ENCODE results near the gene S100A2. TPM values are rescaled to one million over a fixed set of nuclear protein-coding genes. Genes with fewer than 3 reads are reported as not detected.

Gene S100A2
- total RNA-seq, 1 experiment from 2014 or later: 147 TPM

- Histone ChIP-seq H3F3A (ENCODE audit: insufficient read depth, low read depth) (peaks cover 59% of the 10 kb centered on the region), H4K20me1 (ENCODE audit: insufficient read depth) (peaks cover 10% of the 10 kb centered on the region), H2AFZ (no peak overlapping the region), H3K36me3 (ENCODE audit: low read depth) (peaks cover 11% of the 10 kb centered on the region), H3K4me2 (no peak overlapping the region), H3K9me2 (ENCODE audit: insufficient read depth) (no peaks in the 10 kb centered on the region), H3K27me3 (ENCODE audit: insufficient read depth, low read depth) (no peaks in the 10 kb centered on the region), H3K79me2 (ENCODE audit: low read depth) (peaks cover 21% of the 10 kb centered on the region), H3K9me3 (ENCODE audit: insufficient read depth, low read depth) (no peaks in the 10 kb centered on the region), H3K4me1 (replicated peaks; ENCODE audit: insufficient read depth) (peaks cover 35% of the 10 kb centered on the region), H3K4me3 (no peak overlapping the region), H3K27ac (no peak overlapping the region)
- ChIA-PET POLR2A (ENCODE audit: unreplicated experiment) (interaction anchor here (0.5 to 2.5 kb wide), 5 partner anchors 16 to 1074 kb away, joined by 3 to 18 read pairs (median 5); no protein-coding TSS in a partner anchor), CTCF (interaction anchor here (0.7 to 2.5 kb wide), 2 partner anchors 35 to 36 kb away, joined by 6 to 13 read pairs; no protein-coding TSS in a partner anchor)
- no peak for TF ChIP-seq EZH2 (IDR thresholded peaks at IDR 0.05; ENCODE audit: low read depth)
- TF ChIP-seq CTCF (conservative IDR thresholded peaks at IDR 0.05): no peak
- BruUV-seq (replicated peaks): no TSS peak
- no peak for DNase-seq
- intact Hi-C loops (cut with micrococcal nuclease; ENCODE audit: unreplicated experiment): loop anchor here (2.0 to 10.0 kb wide), 2 partner anchors 95 to 433 kb away; partner anchors contain the start of genes CREB3L4, S100A13 and SLC39A1
Observed at GRCh38 chr1:153531638-153532037, 34.0 kb downstream of the S100A2 start.

- Histone ChIP-seq H3K27ac (no peak overlapping the region), H3K4me1 (replicated peaks; ENCODE audit: insufficient read depth) (peaks cover 11% of the 10 kb centered on the region), H3F3A (ENCODE audit: insufficient read depth, low read depth) (peaks cover 37% of the 10 kb centered on the region; the same call in 1 of the 2 replicates), H3K36me3 (ENCODE audit: low read depth) (no peaks in the 10 kb centered on the region), H4K20me1 (ENCODE audit: insufficient read depth) (no peaks in the 10 kb centered on the region), H3K9me3 (ENCODE audit: insufficient read depth, low read depth) (no peaks in the 10 kb centered on the region), H3K4me3 (no peak overlapping the region), H3K9me2 (ENCODE audit: insufficient read depth) (no peaks in the 10 kb centered on the region), H3K79me2 (ENCODE audit: low read depth) (no peaks in the 10 kb centered on the region), H2AFZ (no peak overlapping the region), H3K27me3 (ENCODE audit: insufficient read depth, low read depth) (no peaks in the 10 kb centered on the region), H3K4me2 (no peak overlapping the region)
- intact Hi-C loops (cut with micrococcal nuclease; ENCODE audit: unreplicated experiment): no loop called here
- POLR2A ChIA-PET (ENCODE audit: unreplicated experiment): no interaction called here
- no TSS peak for BruUV-seq (replicated peaks)
- CTCF ChIA-PET: no interaction called here
- TF ChIP-seq EZH2 (IDR thresholded peaks at IDR 0.05; ENCODE audit: low read depth) (no peak), CTCF (conservative IDR thresholded peaks at IDR 0.05) (no peak)
- no peak for DNase-seq
Observed at GRCh38 chr1:153527683-153528040, 38.0 kb downstream of the S100A2 start.

GRCh38 chr1:153527023-153527682 lies 38.5 kb downstream of the S100A2 start:
- H2AFZ ChIP-seq: no peak overlapping the region
- DNase-seq: no peak

More at GRCh38 chr1:153527023-153527682, 38.5 kb downstream of the S100A2 start:
- intact Hi-C loops (cut with micrococcal nuclease; ENCODE audit: unreplicated experiment): no loop called here
- Histone ChIP-seq H3K4me1 (replicated peaks; ENCODE audit: insufficient read depth) (peaks cover 6% of the 10 kb centered on the region), H3K4me3 (no peak overlapping the region), H4K20me1 (ENCODE audit: insufficient read depth) (no peaks in the 10 kb centered on the region), H3K4me2 (no peak overlapping the region), H3K27me3 (ENCODE audit: insufficient read depth, low read depth) (no peaks in the 10 kb centered on the region), H3F3A (ENCODE audit: insufficient read depth, low read depth) (peaks cover 32% of the 10 kb centered on the region; the same call in 1 of the 2 replicates), H3K27ac (no peak overlapping the region), H3K79me2 (ENCODE audit: low read depth) (no peaks in the 10 kb centered on the region), H3K9me2 (ENCODE audit: insufficient read depth) (no peaks in the 10 kb centered on the region), H3K36me3 (ENCODE audit: low read depth) (no peaks in the 10 kb centered on the region), H3K9me3 (ENCODE audit: insufficient read depth, low read depth) (no peaks in the 10 kb centered on the region)
- ChIA-PET CTCF (no interaction called here), POLR2A (ENCODE audit: unreplicated experiment) (interaction anchor here (0.6 to 0.7 kb wide), 2 partner anchors 41 to 89 kb away, joined by 3 to 7 read pairs; partner anchors contain the start of gene S100A14)
- TF ChIP-seq CTCF (conservative IDR thresholded peaks at IDR 0.05): no peak
- TF ChIP-seq EZH2 (IDR thresholded peaks at IDR 0.05; ENCODE audit: low read depth): no peak
- no TSS peak for BruUV-seq (replicated peaks)

Measured in PC-9 (cell line).